B cell (primary cell): Measurements from ENCODE around the gene TBX15. TPM values are rescaled to one million over a fixed set of nuclear protein-coding genes. Genes with fewer than 3 reads are reported as not detected.

Source experiments
- ATAC-seq: fragments of 200-7000 bp; cut with Tn5 transposase; one replicate; pipeline ENCODE4 v1.10.0; 2021; ENCODE audit warnings: low read depth, mild to moderate bottlenecking, moderate number of reproducible peaks, moderate library complexity
- CTCF ChIA-PET: fragments of 350-600 bp; sonication (Branson Sonifier 250); formaldehyde crosslinking; loops from one replicate; lab custom pipeline; 2021; ENCODE audit warnings: antibody characterized with exemption, inconsistent platforms; lab: Charles Lee
- POLR2A ChIA-PET: fragments of 350-600 bp; sonication (Branson Sonifier 250); formaldehyde crosslinking; loops from one replicate; lab custom pipeline; 2021; ENCODE audit warnings: antibody characterized with exemption; lab: Charles Lee
- DNase-seq: peaks from one replicate; pipeline ENCODE4 v3.0.0; 2013
- H2AFZ ChIP-seq: 2 replicates; pipeline ENCODE4 v1.6.1; 2012; ENCODE audit warnings: mild to moderate bottlenecking, low read depth, low read length; ENCODE audit not compliant: insufficient read depth, poor library complexity, severe bottlenecking
- H3K27ac ChIP-seq, 2 donors: 1 replicate in 1 of 2; 2 replicates in 1 of 2; pipeline ENCODE4 v1.5.1; 2012 to 2013; ENCODE audit warnings: low read length in 2 of 2, mild to moderate bottlenecking in 2 of 2, moderate library complexity in 1 of 2
- H3K27me3 ChIP-seq, 4 experiments: fragments of 200-600 bp in 1 of 4; sonication (generic) in 1 of 4; replicated peaks in 1 of 4; 1 replicate in 2 of 4; 2 replicates in 2 of 4; pipeline versions ENCODE4 v1.6.1 to v1.7.0; 2013 to 2016; ENCODE audit warnings: low read length in 3 of 4, mild to moderate bottlenecking in 2 of 4, mixed read lengths in 1 of 4, moderate library complexity in 1 of 4; ENCODE audit not compliant: insufficient read depth in 4 of 4, control insufficient read depth in 3 of 4; ENCODE audit errors: control extremely low read depth in 1 of 4
- H3K36me3 ChIP-seq, 2 experiments: replicated peaks in 1 of 2; 1 replicate in 1 of 2; 2 replicates in 1 of 2; pipeline versions ENCODE4 v1.6.1 to v1.7.1; 2013; ENCODE audit warnings: low read length in 1 of 2; ENCODE audit not compliant: insufficient read depth in 2 of 2, control insufficient read depth in 1 of 2; ENCODE audit errors: control extremely low read depth in 1 of 2, extremely low read depth in 1 of 2
- H3K4me1 ChIP-seq, 2 donors: fragments of 200-600 bp in 1 of 2; sonication (generic) in 1 of 2; 1 replicate in 1 of 2; 2 replicates in 1 of 2; pipeline versions ENCODE4 v1.5.1 to v1.6.1; 2013 to 2017; ENCODE audit warnings: low read length in 2 of 2; ENCODE audit not compliant: control insufficient read depth in 2 of 2, insufficient read depth in 2 of 2
- H3K4me2 ChIP-seq: replicated peaks from 2 replicates; pipeline ENCODE3; 2012; ENCODE audit warnings: mild to moderate bottlenecking, low read depth, low read length; ENCODE audit not compliant: poor library complexity, severe bottlenecking
- H3K4me3 ChIP-seq, 5 experiments: fragments of 200-600 bp in 1 of 5; sonication (generic) in 1 of 5; 1 replicate in 3 of 5; 2 replicates in 2 of 5; pipeline versions ENCODE4 v1.5.1 to v1.7.0; 2011 to 2016; ENCODE audit warnings: low read length in 4 of 5, mild to moderate bottlenecking in 4 of 5, low read depth in 2 of 5, control low read depth in 1 of 5, moderate library complexity in 1 of 5; ENCODE audit not compliant: insufficient read depth in 1 of 5; ENCODE audit errors: control extremely low read depth in 1 of 5, extremely low read depth in 1 of 5
- H3K79me2 ChIP-seq: fragments of 200-600 bp; sonication (generic); one replicate; pipeline ENCODE4 v1.6.0; 2016; ENCODE audit warnings: low read length; ENCODE audit not compliant: control insufficient read depth, insufficient read depth
- H3K9ac ChIP-seq: fragments of 200-600 bp; sonication (generic); 2 replicates; pipeline ENCODE4 v1.6.1; 2017; ENCODE audit warnings: mild to moderate bottlenecking, low read length, moderate library complexity
- H3K9me3 ChIP-seq, 3 donors: one replicate each; pipeline versions ENCODE4 v1.6.1 to v1.7.1; 2013; ENCODE audit warnings: low read length in 2 of 3; ENCODE audit not compliant: control insufficient read depth in 2 of 3, insufficient read depth in 1 of 3; ENCODE audit errors: control extremely low read depth in 1 of 3
- H4K20me1 ChIP-seq: 2 replicates; pipeline ENCODE4 v1.6.0; 2012; ENCODE audit warnings: mild to moderate bottlenecking, low read length; ENCODE audit not compliant: insufficient read depth, control insufficient read depth, poor library complexity, severe bottlenecking
- H3K27ac Mint-ChIP-seq: one replicate; pipeline ENCODE4 v1.8.0; 2021; ENCODE audit warnings: mixed read lengths
- H3K27me3 Mint-ChIP-seq: one replicate; pipeline ENCODE4 v1.8.0; 2021; ENCODE audit warnings: mixed read lengths
- H3K4me1 Mint-ChIP-seq: one replicate; pipeline ENCODE4 v1.8.0; 2021; ENCODE audit warnings: mixed read lengths
- H3K4me3 Mint-ChIP-seq: one replicate; pipeline ENCODE4 v1.8.0; 2021; ENCODE audit warnings: mixed read lengths
- H3K9me3 Mint-ChIP-seq: one replicate; pipeline ENCODE4 v1.8.0; 2022; ENCODE audit warnings: mixed read lengths; ENCODE audit not compliant: insufficient read depth
- CTCF ChIP-seq: fragments of 200-600 bp; IDR thresholded peaks from one replicate; pipeline ENCODE4 v1.8.0; 2022; ENCODE audit warnings: antibody characterized with exemption, mild to moderate bottlenecking
- EZH2 ChIP-seq: IDR thresholded peaks from 2 replicates; pipeline ENCODE4 v1.6.1; 2012; ENCODE audit warnings: borderline replicate concordance, low read depth, mild to moderate bottlenecking, moderate library complexity, low read length; ENCODE audit not compliant: insufficient read depth, poor library complexity, severe bottlenecking
- WGBS: methylation state at CpG from one replicate; pipeline ENCODE4 v1.1.5; 2013; ENCODE audit warnings: missing lambda C conversion rate; ENCODE audit not compliant: insufficient coverage; 5-methylcytosine and 5-hydroxymethylcytosine counted together
- intact Hi-C: fragments of 100-400 bp; cut with micrococcal nuclease; formaldehyde crosslinking; loops from one replicate; pipeline ENCODE4 v1.10.0; 2022
- polyA plus RNA-seq: library from polyadenylated mRNA; depleted of rRNA; stranded (reverse); fragments of >200 nt; gene quantifications from 2 replicates; pipeline ENCODE4 v1.2.3, GENCODE V29; 2012
- total RNA-seq, 2 donors: library from RNA; stranded (reverse); fragments of 120-200 nt in 1 of 2; gene quantifications; 1 replicate in 1 of 2; 2 replicates in 1 of 2; pipeline versions ENCODE4 v1.2.3 to v1.2.4, GENCODE V29; 2013 to 2022

The TBX15 gene
- total and polyA plus RNA-seq, 2 donors (not counting 1 experiment from before 2014, with no cell fraction given), result 0.03 to 0.15 TPM

DNA sequence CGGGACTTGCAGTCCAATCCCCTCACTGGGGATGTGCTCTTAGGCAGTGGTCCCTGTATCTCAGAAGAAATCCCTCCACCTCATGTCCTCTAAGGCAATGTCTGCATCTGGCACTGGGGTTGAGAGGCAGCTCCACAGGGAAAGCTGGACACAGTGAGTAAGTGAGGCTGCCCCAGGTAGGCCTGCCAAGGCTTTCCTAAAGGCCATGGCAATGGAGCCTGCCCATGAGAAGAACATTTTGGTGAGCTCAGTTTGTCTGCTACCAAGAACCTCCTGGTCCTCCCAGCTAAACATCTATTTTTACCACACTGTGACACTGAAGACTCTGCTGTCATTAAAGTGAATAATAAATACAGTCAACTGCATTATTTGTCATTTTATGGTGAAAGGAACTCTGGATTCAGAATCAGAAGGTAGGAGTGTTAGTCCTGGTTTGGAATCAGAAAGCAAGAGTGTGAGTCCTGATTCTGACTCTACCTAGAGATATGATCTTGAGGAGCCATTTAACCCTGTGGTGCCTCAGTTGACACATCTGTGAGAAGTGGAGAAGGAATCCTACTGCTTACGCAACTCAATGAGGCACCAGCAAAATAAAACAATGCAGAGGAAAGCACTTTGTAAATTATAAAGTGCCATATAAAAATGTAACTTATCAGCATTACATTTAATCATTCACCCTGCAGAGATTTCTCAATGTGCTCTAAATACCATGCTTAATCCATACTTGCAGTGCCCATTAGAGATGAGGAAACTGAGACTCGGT lies 41.0 kb downstream of the TBX15 start:
- no peaks in the 10 kb centered on the region for H3K4me1 Mint-ChIP-seq
- Histone ChIP-seq H3K4me3 (no peak overlapping the region), H3K27ac (no peak overlapping the region), H3K79me2 (no peaks in the 10 kb centered on the region), H4K20me1 (no peaks in the 10 kb centered on the region), H3K4me1 (no peaks in the 10 kb centered on the region), H3K4me2 (no peak overlapping the region), H3K27me3 (peaks cover 0 to 3% (median 0%) of the 10 kb centered on the region in 4 experiments), H3K9me3 (peaks cover 0 to 4% (median 0%) of the 10 kb centered on the region in 3 donors), H3K9ac (no peak overlapping the region), H3K36me3 (no peaks in the 10 kb centered on the region), H2AFZ (no peak overlapping the region)
- CTCF ChIA-PET, result interaction anchor here (1.6 kb wide), 1 partner anchor 12 kb away, joined by 3 read pairs; no protein-coding TSS in a partner anchor
- DNase-seq, result no peak
- H3K27ac Mint-ChIP-seq, result no peak overlapping the region
- TF ChIP-seq CTCF, result no peak
- no peak for TF ChIP-seq EZH2
- 82% methylated on average over 2 of the region's 3 CpGs for WGBS
- H3K27me3 Mint-ChIP-seq, result peaks cover 16% of the 10 kb centered on the region
- no peak for ATAC-seq
- intact Hi-C loops, result no loop called here
- H3K4me3 Mint-ChIP-seq, result no peak overlapping the region
- POLR2A ChIA-PET, result no interaction called here
- no peaks in the 10 kb centered on the region for H3K9me3 Mint-ChIP-seq

DNA sequence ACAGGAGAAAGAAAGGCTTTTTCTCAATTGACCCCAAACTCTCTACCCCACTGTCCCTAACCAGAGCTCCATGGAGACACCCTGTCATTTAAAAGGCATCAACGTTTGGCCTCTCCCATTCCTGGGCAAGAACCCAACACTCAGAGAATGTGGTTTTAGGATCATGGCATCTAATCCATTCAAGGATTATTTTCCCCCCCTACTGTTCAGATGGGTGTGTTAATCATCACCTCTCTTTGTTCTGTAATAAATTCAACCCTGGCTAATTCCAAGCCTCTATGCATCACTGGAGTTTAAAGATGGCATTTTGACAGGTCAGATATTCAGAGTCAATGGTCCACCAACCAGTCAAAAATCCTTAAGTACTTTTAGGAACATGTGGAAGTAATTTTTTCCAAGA lies 42.7 kb downstream of the TBX15 start:
- no peak overlapping the region for H3K4me2 ChIP-seq
- CTCF ChIA-PET, result interaction anchor here (1.6 kb wide), 1 partner anchor 13 kb away, joined by 3 read pairs; no protein-coding TSS in a partner anchor

More for the DNA sequence above, 42.7 kb downstream of the TBX15 start:
- peaks cover 20% of the 10 kb centered on the region for H3K27me3 Mint-ChIP-seq
- no peak overlapping the region for H3K4me3 Mint-ChIP-seq
- ATAC-seq, result no peak
- Histone ChIP-seq H3K9ac (no peak overlapping the region), H3K4me3 (no peak overlapping the region), H3K27me3 (peaks cover 0 to 3% (median 0%) of the 10 kb centered on the region in 4 experiments), H3K4me1 (no peaks in the 10 kb centered on the region), H3K9me3 (peaks cover 0 to 4% (median 0%) of the 10 kb centered on the region in 3 donors), H4K20me1 (no peaks in the 10 kb centered on the region), H3K36me3 (no peaks in the 10 kb centered on the region), H2AFZ (no peak overlapping the region), H3K27ac (no peak overlapping the region), H3K79me2 (no peaks in the 10 kb centered on the region)
- POLR2A ChIA-PET, result no interaction called here
- no peak for DNase-seq
- 83% methylated on average over 1 of the region's 1 CpG for WGBS
- intact Hi-C loops, result no loop called here
- H3K4me1 Mint-ChIP-seq, result no peaks in the 10 kb centered on the region
- no peaks in the 10 kb centered on the region for H3K9me3 Mint-ChIP-seq
- H3K27ac Mint-ChIP-seq, result no peak overlapping the region
- no peak for TF ChIP-seq CTCF
- TF ChIP-seq EZH2, result no peak
